Measurements from ENCODE around the gene ZNF620.

Gene ZNF620

DNA sequence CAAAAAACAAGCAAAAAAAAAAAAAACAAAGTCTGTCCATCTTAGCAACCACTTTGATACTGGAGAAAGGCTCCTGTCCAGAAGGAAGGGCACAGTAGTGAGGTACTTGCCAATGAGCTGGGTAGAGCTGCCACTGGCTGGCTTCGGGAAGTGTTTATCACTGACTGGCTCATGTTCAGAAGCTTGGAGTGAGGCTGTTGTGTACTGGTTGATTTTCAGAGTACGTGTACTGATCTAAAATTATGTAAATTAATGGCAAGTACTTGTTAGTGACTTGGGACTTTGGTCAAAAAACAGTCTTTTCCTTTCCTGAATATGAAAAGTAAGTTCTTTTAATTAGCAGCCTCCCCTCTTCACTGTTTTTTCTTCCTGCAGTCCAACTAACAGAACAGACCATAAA is 17.9 kb downstream of the ZNF620 start:
- H3K27ac ChIP-seq, result peak overlapping the region; percentile 88
- no peak for TF ChIP-seq ZFX (IDR thresholded peaks at IDR 0.05; ENCODE audit: borderline replicate concordance)
- TF ChIP-seq, protein P1, sequence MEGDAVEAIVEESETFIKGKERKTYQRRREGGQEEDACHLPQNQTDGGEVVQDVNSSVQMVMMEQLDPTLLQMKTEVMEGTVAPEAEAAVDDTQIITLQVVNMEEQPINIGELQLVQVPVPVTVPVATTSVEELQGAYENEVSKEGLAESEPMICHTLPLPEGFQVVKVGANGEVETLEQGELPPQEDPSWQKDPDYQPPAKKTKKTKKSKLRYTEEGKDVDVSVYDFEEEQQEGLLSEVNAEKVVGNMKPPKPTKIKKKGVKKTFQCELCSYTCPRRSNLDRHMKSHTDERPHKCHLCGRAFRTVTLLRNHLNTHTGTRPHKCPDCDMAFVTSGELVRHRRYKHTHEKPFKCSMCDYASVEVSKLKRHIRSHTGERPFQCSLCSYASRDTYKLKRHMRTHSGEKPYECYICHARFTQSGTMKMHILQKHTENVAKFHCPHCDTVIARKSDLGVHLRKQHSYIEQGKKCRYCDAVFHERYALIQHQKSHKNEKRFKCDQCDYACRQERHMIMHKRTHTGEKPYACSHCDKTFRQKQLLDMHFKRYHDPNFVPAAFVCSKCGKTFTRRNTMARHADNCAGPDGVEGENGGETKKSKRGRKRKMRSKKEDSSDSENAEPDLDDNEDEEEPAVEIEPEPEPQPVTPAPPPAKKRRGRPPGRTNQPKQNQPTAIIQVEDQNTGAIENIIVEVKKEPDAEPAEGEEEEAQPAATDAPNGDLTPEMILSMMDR (IDR thresholded peaks at IDR 0.05), result no peak

DNA sequence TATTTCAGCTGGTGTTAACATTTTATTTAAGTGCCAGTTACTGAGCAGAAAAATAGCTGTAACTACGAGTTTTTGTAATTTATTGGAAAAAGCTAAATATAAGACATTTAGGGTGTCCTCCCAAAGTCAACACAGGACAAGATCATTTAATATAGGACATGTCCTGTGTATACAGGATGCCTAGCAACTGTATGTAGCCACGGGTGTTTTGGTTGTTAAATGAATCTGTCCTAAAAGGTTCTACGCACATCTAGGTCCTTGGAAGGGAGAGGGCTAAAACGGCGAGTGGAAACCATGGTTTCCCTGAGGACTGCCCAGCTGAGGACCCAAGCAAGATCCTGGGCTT is 18.4 kb downstream of the ZNF620 start:
- peak overlapping the region; percentile 88 for H3K27ac ChIP-seq
- TF ChIP-seq, protein P1 (IDR thresholded peaks at IDR 0.05), result no peak
- no peak for TF ChIP-seq ZFX (IDR thresholded peaks at IDR 0.05; ENCODE audit: borderline replicate concordance)

DNA sequence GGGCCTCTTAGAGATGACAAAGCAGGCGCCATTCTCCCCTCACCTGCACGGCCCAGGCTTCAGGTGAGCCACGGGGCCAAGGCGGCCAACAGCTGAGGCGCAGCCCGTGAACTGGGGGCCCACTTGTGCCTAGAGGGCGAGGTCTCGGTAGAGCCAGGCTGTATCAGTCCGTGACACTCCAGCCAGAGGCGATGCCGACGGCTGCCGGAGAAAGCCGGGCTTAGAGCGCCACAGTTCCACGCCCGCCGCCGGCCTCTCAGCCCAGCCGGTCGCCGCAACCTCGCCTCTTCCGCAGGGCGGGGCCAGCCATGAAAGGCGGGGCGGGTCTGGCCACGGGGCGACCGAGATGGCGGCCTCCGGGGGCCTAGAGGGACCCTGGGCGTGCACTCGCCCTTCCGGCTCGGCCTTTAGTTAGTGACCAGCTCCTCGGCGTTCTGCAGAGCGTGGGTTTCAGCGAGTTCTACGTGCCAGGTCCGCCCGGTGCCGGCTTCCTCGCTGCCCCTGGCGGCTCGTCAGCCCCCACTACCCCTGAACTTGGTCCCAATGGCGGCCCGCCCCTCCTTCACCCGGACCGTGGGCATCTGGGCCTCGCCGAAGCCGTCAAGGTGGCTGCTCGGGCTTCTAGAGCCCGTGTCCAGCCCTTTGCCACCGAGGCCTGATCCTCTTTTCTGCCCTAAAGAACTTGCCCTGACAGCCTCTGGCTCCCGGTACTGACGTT is 18.9 kb downstream of the ZNF620 start, which contains the start of gene ZNF621:
ZNF621 (plus strand) TSS at position 393 of the 718 bp plus-strand sequence. CDS start 881 bp downstream, outside the sequence.
- H3K27ac ChIP-seq, result peak within 1 kb of the TSS; percentile 88
- no peak for TF ChIP-seq ZFX (IDR thresholded peaks at IDR 0.05; ENCODE audit: borderline replicate concordance)
- TF ChIP-seq, protein P1 (IDR thresholded peaks at IDR 0.05), result no peak

DNA sequence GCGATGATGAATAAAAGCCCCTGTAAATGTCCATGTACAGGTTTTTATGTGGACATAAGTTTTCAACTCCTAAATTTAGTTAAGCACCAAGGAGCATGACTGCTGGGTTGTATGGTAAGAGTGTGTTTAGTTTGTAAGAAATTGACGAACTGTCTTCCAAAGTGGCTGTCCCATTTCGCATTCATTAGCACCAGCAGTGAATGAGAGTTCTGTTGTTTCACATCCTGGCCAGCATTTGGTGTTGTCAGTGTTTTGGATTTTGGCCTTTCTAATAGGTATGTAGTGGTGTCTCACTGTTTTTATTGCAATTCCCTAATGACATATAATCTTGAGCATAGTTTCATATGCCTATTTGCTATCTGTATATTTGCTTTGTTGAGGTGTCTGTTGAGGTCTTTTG is 22.6 kb downstream of the ZNF620 start:
- no peak overlapping the region for H3K27ac ChIP-seq
- TF ChIP-seq, protein P1 (IDR thresholded peaks at IDR 0.05), result no peak

DNA sequence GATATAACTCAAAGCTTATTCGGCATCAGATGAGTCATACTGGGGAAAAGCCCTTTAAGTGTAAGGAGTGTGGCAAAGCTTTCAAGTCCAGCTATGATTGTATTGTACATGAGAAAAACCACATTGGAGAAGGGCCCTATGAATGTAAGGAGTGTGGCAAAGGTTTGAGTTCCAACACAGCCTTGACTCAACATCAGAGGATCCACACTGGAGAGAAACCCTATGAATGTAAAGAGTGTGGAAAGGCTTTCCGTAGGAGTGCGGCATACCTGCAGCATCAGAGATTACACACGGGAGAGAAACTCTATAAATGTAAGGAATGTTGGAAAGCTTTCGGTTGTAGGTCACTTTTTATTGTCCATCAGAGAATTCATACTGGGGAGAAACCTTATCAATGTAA is 26.4 kb downstream of the ZNF620 start:
- TF ChIP-seq, protein P1 (IDR thresholded peaks at IDR 0.05), result no peak
- TF ChIP-seq ZFX (IDR thresholded peaks at IDR 0.05; ENCODE audit: borderline replicate concordance), result no peak
- no peak overlapping the region for H3K27ac ChIP-seq

DNA sequence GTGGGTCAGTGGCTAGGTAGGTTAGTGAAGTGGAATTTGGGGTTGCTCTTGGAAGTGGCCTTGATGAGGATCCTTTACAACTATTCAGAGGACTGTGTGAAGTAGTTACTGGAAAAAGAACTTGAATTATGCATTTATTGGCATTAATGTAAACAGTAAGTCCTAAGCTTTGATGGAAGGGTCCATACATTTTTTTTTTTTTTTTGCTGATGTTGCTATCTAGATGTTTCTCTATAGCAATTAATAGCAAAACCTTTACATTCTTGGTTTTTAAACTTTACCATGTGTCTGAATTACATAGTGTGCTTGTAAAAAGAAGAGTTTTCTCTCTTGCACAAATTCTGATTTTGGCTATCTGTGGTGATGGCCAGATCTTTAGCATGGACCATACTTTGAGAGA is 28.4 kb downstream of the ZNF620 start:
- TF ChIP-seq, protein P1 (IDR thresholded peaks at IDR 0.05), result no peak
- TF ChIP-seq ZFX (IDR thresholded peaks at IDR 0.05; ENCODE audit: borderline replicate concordance), result no peak
- no peak overlapping the region for H3K27ac ChIP-seq

DNA sequence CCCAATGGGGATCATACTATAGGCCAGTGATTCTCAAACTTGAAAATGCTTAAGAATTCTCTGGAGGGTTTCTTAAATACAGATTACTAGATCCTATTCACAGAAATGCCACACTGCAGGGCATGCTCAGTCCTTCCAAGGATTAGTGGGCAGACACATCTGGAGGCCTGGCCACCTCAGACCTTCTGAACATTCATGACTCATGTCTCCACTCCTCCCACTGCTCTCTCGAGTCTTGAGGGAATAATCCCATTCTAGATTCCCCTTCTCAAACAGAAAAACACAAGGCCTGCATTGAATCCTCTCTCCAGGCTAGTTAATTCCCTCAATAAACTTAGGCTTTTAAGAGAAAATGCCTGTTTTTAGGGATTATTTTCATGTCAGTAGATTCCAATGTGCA is 41.0 kb downstream of the ZNF620 start:
- TF ChIP-seq, protein P1 (IDR thresholded peaks at IDR 0.05), result no peak
- TF ChIP-seq ZFX (IDR thresholded peaks at IDR 0.05; ENCODE audit: borderline replicate concordance), result no peak
- H3K27ac ChIP-seq, result no peak overlapping the region

Data from 22Rv1 (cell line).